ENCODE data around the gene SUN5.
A peak's percentile ranks its signal among the peaks of the same experiment; 100 is the strongest.

DNA sequence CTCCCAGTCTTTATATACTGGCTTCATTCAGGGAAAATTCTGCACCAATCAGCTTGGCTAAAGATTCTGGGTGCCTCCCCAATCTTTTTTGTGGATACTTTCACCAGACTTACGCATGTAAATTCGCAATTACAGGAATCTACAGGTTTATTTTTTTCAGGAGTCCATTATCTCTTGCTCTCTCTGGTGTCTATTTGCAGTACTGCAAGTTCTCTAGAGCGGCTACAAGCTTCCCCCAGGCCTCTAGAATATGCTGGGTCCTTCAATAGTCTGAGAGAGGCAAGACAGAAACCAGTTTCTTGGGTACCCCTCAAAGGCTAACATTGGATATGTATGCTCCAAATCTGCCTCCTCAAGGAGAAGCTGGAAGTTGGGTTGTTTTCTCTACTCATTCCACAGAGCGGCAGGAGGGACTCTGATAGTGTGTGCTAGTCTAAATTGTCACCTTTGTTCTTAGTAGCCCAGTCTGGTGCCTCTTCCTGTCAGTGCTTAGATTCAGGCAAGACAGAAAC is 58.5 kb downstream of the SUN5 start:
- TF ChIP-seq, protein P1, sequence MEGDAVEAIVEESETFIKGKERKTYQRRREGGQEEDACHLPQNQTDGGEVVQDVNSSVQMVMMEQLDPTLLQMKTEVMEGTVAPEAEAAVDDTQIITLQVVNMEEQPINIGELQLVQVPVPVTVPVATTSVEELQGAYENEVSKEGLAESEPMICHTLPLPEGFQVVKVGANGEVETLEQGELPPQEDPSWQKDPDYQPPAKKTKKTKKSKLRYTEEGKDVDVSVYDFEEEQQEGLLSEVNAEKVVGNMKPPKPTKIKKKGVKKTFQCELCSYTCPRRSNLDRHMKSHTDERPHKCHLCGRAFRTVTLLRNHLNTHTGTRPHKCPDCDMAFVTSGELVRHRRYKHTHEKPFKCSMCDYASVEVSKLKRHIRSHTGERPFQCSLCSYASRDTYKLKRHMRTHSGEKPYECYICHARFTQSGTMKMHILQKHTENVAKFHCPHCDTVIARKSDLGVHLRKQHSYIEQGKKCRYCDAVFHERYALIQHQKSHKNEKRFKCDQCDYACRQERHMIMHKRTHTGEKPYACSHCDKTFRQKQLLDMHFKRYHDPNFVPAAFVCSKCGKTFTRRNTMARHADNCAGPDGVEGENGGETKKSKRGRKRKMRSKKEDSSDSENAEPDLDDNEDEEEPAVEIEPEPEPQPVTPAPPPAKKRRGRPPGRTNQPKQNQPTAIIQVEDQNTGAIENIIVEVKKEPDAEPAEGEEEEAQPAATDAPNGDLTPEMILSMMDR (IDR thresholded peaks at IDR 0.05) = peak in 1 of 4 experiments; percentile 11
- TF ChIP-seq EP300 (IDR thresholded peaks at IDR 0.05) (no peak), POLR2A (IDR thresholded peaks at IDR 0.05) (no peak), POLR2AphosphoS5 (IDR thresholded peaks at IDR 0.05) (no peak)

Measured in sigmoid colon (tissue), 4 donors.